Measurements from ENCODE around the gene KCNF1. TPM values are rescaled to one million over a fixed set of nuclear protein-coding genes. Genes with fewer than 3 reads are reported as not detected.

The KCNF1 gene, protein sequence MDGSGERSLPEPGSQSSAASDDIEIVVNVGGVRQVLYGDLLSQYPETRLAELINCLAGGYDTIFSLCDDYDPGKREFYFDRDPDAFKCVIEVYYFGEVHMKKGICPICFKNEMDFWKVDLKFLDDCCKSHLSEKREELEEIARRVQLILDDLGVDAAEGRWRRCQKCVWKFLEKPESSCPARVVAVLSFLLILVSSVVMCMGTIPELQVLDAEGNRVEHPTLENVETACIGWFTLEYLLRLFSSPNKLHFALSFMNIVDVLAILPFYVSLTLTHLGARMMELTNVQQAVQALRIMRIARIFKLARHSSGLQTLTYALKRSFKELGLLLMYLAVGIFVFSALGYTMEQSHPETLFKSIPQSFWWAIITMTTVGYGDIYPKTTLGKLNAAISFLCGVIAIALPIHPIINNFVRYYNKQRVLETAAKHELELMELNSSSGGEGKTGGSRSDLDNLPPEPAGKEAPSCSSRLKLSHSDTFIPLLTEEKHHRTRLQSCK
- total RNA-seq (2014; rRNA removed; shearing (Covaris generic)): not detected in 2 replicates

DNA sequence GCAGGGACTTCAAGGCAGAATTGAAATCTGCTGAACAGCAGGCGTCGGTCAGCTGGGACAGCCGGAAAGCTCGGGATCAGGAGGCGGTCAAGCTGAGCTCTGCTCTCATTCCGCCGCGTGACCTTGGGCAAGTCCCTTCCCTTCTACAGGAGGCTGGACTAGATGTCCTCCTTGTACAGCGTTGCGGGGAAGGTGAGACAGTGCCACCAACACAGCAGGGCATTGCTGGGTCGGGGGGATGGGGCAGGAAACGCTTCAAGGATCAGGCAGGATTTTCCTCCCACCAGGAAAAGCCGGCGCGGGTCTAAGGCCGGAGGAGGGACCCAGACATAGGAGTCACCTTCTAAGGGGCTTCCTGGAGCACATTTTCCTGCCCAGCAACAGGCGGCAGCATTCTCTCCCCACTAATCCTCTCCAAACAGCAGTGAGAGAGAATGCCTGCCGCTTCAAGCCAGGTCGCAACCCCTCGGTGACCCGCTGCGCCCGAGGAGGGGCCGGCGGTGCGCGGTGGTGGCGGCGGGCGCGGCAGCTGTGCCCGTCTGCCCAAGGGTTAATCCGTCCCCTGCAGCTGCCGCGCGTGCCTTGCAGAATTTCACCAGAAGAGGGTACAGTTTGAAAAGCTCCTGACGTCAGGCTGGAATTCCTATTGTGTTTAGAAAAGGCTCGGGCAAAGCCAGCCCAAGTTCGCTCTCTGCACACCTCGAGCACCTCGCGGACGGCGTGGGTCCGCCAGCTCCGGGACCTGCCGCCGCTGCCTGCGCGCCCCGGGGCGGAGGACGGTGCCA lies at the start of gene KCNF1:
Gene KCNF1 (plus strand): TSS at position 644 of the 785 bp plus-strand sequence. CDS start 493 bp downstream, outside the sequence.
- DNase-seq (ENCODE audit: low read depth): peak; percentile 71

DNA sequence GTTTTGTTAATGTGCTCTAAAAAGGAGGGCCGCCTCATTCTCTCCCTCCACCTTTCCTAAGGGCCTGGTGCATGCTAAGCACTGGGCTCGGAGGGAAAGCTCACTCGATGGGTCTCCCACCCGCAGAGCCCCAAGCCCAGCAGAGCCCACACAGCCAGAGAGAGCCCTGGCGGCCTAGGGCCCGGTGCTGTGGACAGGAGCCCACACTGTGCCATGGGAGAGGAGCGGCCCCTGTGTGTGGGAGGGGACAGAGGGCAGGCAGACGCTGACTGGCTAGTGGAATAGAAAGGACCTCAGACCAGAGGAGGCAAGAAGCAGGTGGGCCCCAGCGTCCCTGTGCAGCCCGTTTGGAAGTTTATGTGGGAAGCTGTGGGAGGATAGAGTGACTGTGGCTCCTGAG lies 49.4 kb upstream of the KCNF1 start:
- DNase-seq (ENCODE audit: low read depth): no peak

DNA sequence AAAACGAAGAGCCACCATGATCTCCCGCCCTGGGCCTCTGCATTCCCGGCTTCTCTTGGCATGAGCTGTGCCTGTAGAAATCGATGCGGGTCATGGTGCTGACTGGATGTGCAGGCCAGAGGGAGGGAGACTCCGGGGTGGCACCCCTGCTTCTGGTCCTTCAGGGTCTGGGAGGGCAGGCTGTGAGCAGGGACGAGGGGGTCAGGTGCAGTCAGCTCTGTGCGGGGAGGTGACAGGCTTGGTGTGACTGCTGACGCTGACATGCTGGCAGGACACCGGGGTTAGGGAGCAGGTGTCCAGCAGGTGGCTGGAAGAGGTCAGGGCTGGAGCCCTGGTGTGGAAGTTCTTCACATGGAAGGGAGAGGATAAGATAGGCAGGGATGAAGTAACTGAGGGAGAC lies 48.7 kb upstream of the KCNF1 start:
- DNase-seq (ENCODE audit: low read depth): no peak

DNA sequence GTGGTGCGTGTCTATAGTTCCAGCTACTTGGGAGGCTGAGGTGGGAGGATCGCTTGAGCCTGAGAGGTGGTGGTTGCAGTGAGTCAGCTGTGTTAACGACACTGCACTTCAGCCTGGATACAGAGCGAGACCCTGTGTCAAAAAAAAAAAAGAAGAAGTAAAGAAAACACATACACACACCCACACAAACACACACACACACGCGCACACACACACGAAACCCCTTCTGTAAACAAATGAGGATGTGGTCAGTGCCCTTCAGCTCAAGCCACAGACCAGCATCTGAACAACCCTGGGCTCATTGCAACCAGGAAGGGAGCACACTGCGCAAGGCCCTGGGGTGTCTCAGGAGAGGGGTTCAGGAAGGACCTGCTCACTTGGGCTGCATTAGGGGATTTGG lies 47.9 kb upstream of the KCNF1 start:
- DNase-seq (ENCODE audit: low read depth): peak; percentile 28

DNA sequence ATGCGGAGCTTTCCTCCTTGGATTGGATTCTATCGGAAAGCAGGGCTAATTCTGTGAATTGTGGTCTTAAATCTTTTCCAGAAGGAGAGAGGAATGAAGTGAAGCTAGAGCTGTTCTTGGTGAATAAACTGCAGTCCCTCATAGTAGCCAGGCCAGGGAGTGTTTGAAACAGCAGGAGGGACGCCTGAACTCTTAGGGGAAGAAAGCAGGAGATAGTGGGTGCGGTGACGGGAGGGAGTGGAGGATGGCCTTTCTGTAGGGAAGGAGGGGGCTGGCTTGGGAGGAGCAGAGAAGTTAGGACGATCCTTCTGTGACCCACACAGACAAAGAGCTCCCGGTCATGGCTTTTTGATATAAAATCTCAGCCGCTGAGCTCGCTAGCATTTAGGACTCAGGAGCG lies 47.5 kb upstream of the KCNF1 start:
- DNase-seq (ENCODE audit: low read depth): no peak

GRCh38 chr2:10864861-10865636 lies 46.7 kb upstream of the KCNF1 start:
- DNase-seq (ENCODE audit: low read depth): no peak

- no peak for DNase-seq (ENCODE audit: low read depth)
Measured at GRCh38 chr2:10865841-10866240, 45.9 kb upstream of the KCNF1 start.

DNA sequence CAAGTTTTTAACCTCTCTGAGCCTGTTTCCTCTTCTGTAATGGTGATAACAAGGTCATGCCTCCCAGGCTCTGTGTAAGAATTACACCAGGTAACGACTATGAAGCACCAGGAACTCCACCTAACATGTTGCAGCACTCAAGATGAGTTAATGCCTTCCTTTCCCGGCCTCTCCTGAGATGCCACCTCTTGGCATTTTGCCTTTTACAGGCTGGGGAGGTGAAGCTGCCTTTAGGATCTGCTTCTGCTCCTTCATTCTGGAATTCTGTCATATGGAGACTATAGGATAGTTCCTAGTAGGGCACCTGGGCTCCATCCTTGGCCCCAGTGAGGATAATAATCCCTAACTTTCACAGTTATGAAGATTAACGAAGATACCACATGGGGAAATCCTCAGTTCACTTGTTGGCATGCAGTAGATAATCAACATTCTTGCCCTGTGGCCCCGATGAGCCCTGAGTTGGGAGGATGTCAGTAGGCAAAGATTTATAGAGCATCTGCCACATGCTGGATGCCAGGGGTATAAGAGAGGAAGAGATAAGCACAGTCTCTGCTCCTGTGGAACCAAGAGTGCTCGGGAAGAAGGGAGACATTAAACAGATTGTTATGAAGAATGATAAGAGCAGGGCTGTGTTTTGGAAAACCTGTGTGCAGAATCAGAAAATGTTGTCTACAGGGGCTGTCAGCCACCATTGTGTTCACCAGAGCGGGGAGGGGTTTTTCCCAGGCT lies 43.9 kb upstream of the KCNF1 start:
- no peak for DNase-seq (ENCODE audit: low read depth)

- DNase-seq (ENCODE audit: low read depth): peak; percentile 66
Measured at GRCh38 chr2:10868465-10869314, 43.0 kb upstream of the KCNF1 start.

GRCh38 chr2:10871978-10872377 lies 39.8 kb upstream of the KCNF1 start:
- no peak for DNase-seq (ENCODE audit: low read depth)

DNA sequence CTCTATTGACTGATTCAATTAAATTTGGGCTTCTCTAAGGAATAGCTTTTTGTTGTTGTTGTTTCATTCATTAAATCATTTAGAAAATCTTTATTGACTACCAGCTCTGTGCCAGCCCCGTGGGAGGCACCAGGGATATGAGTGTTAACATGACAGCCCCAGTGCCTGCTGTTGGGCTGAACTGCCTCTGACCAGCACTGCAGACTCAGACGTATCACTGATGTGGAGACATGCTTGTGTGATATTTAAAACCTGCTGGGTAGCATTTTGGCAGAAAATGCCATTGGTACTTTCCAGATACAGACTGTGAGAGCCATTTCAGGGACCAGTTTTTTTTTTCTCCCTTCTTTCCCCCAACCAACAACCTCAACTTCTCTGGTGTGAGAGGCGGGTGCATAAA lies 38.6 kb upstream of the KCNF1 start:
- DNase-seq (ENCODE audit: low read depth): no peak

DNA sequence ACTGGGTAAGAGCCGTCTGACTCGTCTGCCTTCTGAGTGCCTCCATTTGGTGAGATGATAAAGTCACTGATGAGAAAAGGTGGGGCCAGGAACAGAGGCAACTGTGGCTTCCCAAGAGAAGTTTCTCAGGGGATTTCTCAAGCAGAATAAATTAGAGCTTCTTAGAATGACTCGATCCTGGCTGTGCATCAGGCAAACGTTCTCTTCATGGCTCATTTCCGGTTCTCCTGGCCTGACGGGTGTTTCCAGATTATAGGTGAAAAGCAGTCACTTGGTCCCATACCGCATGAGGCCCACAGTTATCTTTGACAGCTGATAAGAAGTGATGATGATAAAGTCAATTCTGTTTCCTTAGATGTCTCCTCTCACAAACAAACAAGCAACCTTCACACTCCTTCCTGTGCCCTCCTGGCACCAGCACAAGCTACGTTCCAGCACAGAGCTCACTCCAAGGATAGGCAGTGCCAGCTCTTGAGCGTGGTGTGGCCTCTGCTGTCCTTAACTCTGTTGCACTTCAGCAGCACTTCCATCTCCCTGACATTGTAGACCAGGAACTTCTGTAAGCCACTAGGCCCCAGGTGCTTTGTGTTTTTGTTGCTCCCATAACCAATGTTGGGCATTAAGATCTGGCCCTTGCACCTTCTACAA lies 37.8 kb upstream of the KCNF1 start:
- DNase-seq (ENCODE audit: low read depth): peak; percentile 56

GRCh38 chr2:10875126-10875525 lies 36.6 kb upstream of the KCNF1 start:
- no peak for DNase-seq (ENCODE audit: low read depth)

DNA sequence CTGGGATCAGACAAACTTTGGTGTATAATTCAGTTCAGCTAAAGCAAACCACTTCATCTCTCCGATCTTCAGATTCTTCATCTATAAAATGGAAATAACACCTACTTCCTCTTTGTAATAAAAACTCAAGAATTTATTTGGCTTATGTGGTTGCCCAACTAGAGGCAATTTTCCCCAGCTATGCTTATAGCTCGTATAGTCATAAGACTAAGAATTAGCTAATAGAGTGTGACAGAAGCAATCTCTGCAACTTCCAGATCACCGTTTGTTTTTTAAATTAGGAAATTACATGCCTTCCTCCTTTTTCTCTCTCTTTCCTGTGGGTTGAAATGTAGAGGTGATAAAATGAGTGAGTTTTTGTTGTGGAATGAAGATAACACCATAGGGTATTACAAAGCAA lies 35.3 kb upstream of the KCNF1 start:
- DNase-seq (ENCODE audit: low read depth): no peak

DNA sequence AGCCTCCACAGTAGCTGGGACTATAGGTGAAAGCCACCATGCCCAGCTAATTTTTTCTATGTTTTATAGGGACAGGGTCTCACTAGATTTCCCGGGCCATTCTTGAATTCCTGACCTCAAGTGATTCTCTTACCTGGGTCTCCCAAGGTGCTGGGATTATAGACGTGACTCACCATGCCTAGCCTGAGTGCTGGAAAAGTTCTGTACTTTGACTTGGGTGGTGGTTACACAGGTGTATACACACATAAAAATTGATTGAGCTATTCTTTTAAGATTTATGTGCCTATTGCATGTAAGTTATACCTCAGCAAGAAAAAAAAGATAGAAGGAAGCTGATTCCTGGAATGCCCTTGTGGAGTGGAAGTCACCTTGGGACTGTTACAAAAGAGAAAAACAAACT lies 34.8 kb upstream of the KCNF1 start:
- no peak for DNase-seq (ENCODE audit: low read depth)

- DNase-seq (ENCODE audit: low read depth): no peak
Measured at GRCh38 chr2:10877651-10878111, 34.1 kb upstream of the KCNF1 start.

DNA sequence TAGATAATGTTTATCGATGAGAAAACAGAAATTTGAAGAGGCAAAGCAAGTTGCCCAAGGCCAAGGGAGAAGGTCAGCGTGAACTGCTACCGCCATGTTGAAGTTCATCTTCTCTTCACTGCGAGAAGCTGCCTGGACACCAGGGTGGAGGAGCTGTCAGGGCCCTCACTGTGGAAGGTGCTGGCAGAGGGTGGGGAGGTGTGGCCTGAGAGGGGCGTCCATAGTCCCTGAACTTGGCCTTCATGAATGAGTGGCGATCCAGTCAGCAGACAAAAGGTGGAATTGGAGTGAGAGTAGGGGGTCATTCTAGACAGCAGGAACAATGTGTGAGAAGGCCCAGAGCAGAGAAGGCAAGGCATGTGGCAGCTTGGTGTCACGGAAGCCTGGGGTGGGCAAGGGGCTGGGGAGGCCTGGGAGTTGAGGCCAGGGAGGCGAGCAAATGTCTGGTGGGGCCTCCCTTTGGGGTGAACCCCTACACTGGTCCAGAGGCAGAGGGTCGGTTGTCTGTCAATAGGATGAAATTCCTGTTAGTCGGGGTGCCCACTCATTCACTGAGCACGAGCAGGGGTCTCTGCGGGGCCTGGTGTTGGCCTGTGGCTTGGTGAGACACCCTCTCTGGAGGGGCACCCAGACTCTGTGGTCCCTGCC lies 33.3 kb upstream of the KCNF1 start:
- no peak for DNase-seq (ENCODE audit: low read depth)

DNA sequence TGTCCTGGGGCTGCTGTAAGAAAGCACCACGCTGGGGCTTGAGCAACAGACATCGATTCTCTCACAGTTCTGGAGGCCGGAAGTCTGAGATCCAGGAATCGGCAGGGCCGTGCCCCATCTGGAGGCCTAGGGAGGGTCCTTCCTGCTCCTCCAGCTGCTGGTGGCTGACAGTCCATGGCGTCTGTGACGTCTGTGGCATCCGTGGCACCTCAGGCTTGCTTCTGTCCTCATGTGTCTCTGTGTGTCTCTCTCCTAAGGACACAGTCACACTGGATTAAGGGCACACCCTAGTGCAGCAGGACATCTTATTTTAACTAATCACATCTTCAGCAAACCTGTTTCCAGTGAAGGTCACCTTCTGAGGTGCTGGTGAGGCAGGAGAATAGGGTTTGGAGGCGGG lies 32.6 kb upstream of the KCNF1 start:
- no peak for DNase-seq (ENCODE audit: low read depth)
